ENCODE data around the gene ZC3H13.

DNA sequence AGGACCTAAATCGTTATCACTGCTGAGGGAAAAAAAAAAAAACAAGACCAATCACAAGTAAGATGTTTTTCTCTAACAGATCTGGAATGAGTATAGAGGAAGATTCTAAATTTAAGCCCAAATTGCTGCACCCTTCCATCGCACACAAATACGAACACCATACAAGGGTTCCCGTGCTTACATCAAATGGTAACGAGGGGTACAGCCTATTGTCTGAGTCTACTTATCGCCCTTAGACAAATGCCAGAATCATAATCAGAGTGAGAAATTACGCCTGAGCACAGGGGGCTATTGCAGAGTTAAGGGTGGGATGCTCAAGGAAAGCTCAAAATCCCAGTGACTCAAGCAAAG lies 603 bp downstream of the ZC3H13 start:
- TF ChIP-seq, protein P1, sequence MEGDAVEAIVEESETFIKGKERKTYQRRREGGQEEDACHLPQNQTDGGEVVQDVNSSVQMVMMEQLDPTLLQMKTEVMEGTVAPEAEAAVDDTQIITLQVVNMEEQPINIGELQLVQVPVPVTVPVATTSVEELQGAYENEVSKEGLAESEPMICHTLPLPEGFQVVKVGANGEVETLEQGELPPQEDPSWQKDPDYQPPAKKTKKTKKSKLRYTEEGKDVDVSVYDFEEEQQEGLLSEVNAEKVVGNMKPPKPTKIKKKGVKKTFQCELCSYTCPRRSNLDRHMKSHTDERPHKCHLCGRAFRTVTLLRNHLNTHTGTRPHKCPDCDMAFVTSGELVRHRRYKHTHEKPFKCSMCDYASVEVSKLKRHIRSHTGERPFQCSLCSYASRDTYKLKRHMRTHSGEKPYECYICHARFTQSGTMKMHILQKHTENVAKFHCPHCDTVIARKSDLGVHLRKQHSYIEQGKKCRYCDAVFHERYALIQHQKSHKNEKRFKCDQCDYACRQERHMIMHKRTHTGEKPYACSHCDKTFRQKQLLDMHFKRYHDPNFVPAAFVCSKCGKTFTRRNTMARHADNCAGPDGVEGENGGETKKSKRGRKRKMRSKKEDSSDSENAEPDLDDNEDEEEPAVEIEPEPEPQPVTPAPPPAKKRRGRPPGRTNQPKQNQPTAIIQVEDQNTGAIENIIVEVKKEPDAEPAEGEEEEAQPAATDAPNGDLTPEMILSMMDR (IDR thresholded peaks at IDR 0.05; ENCODE audit: insufficient read depth, low read length, poor library complexity, severe bottlenecking) = no peak
- TF ChIP-seq EZH2phosphoT487 (conservative IDR thresholded peaks at IDR 0.05; ENCODE audit: low read length) = no peak

All from SU-DHL-6 (cell line).